A673 (cell line): ENCODE measurements around the gene SCAMP4. TPM values are rescaled to one million over a fixed set of nuclear protein-coding genes. Genes with fewer than 3 reads are reported as not detected.

Source experiments
- BruUV-seq: library from RNA; stranded (reverse); fragments of 400-500 nt; replicated peaks from 2 replicates; lab custom pipeline; 2021; lab: Mats Ljungman, UMichigan
- CTCF ChIA-PET: fragments of 300-600 bp; sonication (Branson Sonifier 250); formaldehyde crosslinking; loops from one replicate; lab custom pipeline; 2022; ENCODE audit warnings: antibody characterized with exemption; lab: Charles Lee
- POLR2A ChIA-PET: fragments of 300-600 bp; sonication (Branson Sonifier 250); formaldehyde crosslinking; loops from one replicate; lab custom pipeline; 2022; ENCODE audit warnings: antibody characterized with exemption; ENCODE audit not compliant: low non-redundant PET; lab: Charles Lee
- DNase-seq: peaks from one replicate; pipeline ENCODE4 v3.0.0-alpha.2; 2015; ENCODE audit warnings: low spot score
- H3K27ac ChIP-seq: fragments of 200-600 bp; sonication (generic); 2 replicates; pipeline ENCODE4 v1.5.1; 2016; ENCODE audit warnings: mixed run types, low read depth, mild to moderate bottlenecking, mixed read lengths, antibody characterized with exemption, low read length; ENCODE audit not compliant: poor library complexity, severe bottlenecking
- H3K27me3 ChIP-seq: fragments of 200-600 bp; sonication (generic); replicated peaks from 2 replicates; pipeline ENCODE4 v1.6.1; 2017; ENCODE audit warnings: mixed run types, low read depth, mild to moderate bottlenecking, mixed read lengths, antibody characterized with exemption, low read length; ENCODE audit not compliant: insufficient read depth, poor library complexity
- H3K36me3 ChIP-seq: fragments of 200-600 bp; sonication (generic); 2 replicates; pipeline ENCODE4 v1.6.1; 2016; ENCODE audit warnings: mixed run types, mild to moderate bottlenecking, mixed read lengths, antibody characterized with exemption, low read length; ENCODE audit not compliant: insufficient read depth, poor library complexity, severe bottlenecking
- H3K4me1 ChIP-seq: fragments of 200-600 bp; sonication (generic); 2 replicates; pipeline ENCODE4 v1.6.1; 2017; ENCODE audit warnings: mixed run types, mild to moderate bottlenecking, mixed read lengths, antibody characterized with exemption, low read length; ENCODE audit not compliant: insufficient read depth, poor library complexity, severe bottlenecking
- H3K4me3 ChIP-seq: fragments of 200-600 bp; sonication (generic); 2 replicates; pipeline ENCODE4 v1.5.1; 2016; ENCODE audit warnings: low read depth, mixed run types, mild to moderate bottlenecking, mixed read lengths, low read length; ENCODE audit not compliant: poor library complexity, severe bottlenecking
- H3K9me3 ChIP-seq: fragments of 200-600 bp; sonication (generic); 2 replicates; pipeline ENCODE4 v1.6.1; 2016; ENCODE audit warnings: mixed run types, low read depth, mild to moderate bottlenecking, mixed read lengths, antibody characterized with exemption, low read length; ENCODE audit not compliant: poor library complexity, severe bottlenecking
- CTCF ChIP-seq: fragments of 300-800, 200-600 bp; sonication (generic); conservative IDR thresholded peaks from 2 replicates; pipeline ENCODE4 v1.5.1; 2017; ENCODE audit warnings: low read depth, mild to moderate bottlenecking, antibody characterized with exemption, low read length, moderate library complexity, mixed read lengths
- EZH2 ChIP-seq: fragments of 200-600 bp; sonication (generic); IDR thresholded peaks from 2 replicates; pipeline ENCODE4 v1.6.1; 2017; ENCODE audit warnings: borderline replicate concordance, low read depth, mild to moderate bottlenecking, mixed read lengths, antibody characterized with exemption, low read length; ENCODE audit not compliant: poor library complexity, severe bottlenecking
- intact Hi-C: fragments of 100-400 bp; cut with micrococcal nuclease; formaldehyde crosslinking; loops from one replicate; pipeline ENCODE4 v1.10.0; 2022; ENCODE audit not compliant: unreplicated experiment
- total RNA-seq: library from RNA; stranded (reverse); gene quantifications from 2 replicates; pipeline ENCODE4 v1.2.3, GENCODE V29; 2021

The SCAMP4 gene
- total RNA-seq, 1 experiment from 2014 or later, result 88.4 TPM

- no peaks in the 10 kb centered on the region for H3K9me3 ChIP-seq
- TF ChIP-seq CTCF (no peak), EZH2 (no peak)
- ChIA-PET CTCF (no interaction called here), POLR2A (no interaction called here)
- no peaks in the 10 kb centered on the region for H3K27me3 ChIP-seq
- H3K27ac ChIP-seq, result no peak overlapping the region
- no peaks in the 10 kb centered on the region for H3K4me1 ChIP-seq
- DNase-seq, result no peak
- peaks cover 45% of the 10 kb centered on the region for H3K36me3 ChIP-seq
- no TSS peak for BruUV-seq
- no peak overlapping the region for H3K4me3 ChIP-seq
- intact Hi-C loops, result no loop called here
These were observed 12.7 kb downstream of the SCAMP4 start for GRCh38 chr19:1917926-1918325.

GRCh38 chr19:1918975-1919374 is 13.8 kb downstream of the SCAMP4 start:
- Histone ChIP-seq H3K27ac (no peak overlapping the region), H3K36me3 (peaks cover 42% of the 10 kb centered on the region), H3K9me3 (no peaks in the 10 kb centered on the region), H3K27me3 (no peaks in the 10 kb centered on the region), H3K4me1 (no peaks in the 10 kb centered on the region), H3K4me3 (no peak overlapping the region)
- ChIA-PET CTCF (no interaction called here), POLR2A (no interaction called here)
- no peak for TF ChIP-seq CTCF
- TF ChIP-seq EZH2, result no peak
- DNase-seq, result no peak
- intact Hi-C loops, result no loop called here
- BruUV-seq, result no TSS peak

- CTCF ChIA-PET, result no interaction called here
- intact Hi-C loops, result no loop called here
- no peaks in the 10 kb centered on the region for H3K9me3 ChIP-seq
These were observed 15.4 kb downstream of the SCAMP4 start for GRCh38 chr19:1920644-1921043.

More at GRCh38 chr19:1920644-1921043, 15.4 kb downstream of the SCAMP4 start:
- H3K27ac ChIP-seq, result no peak overlapping the region
- no peak for DNase-seq
- no peak overlapping the region for H3K4me3 ChIP-seq
- H3K4me1 ChIP-seq, result no peaks in the 10 kb centered on the region
- H3K27me3 ChIP-seq, result no peaks in the 10 kb centered on the region
- POLR2A ChIA-PET, result no interaction called here
- TF ChIP-seq CTCF (no peak), EZH2 (no peak)
- no TSS peak for BruUV-seq
- peaks cover 47% of the 10 kb centered on the region for H3K36me3 ChIP-seq
